CD4-positive, alpha-beta T cell treated with Interleukin-4 for 1 hour (primary cell): Measurements from ENCODE around the gene HOXD9.
A peak's percentile ranks its signal among the peaks of the same experiment; 100 is the strongest.

ENCODE experiments used
- DNase-seq, 2 donors: peaks; one replicate each; pipeline ENCODE4 v3.0.0-alpha.2; 2020 to 2022

The HOXD9 gene

DNA sequence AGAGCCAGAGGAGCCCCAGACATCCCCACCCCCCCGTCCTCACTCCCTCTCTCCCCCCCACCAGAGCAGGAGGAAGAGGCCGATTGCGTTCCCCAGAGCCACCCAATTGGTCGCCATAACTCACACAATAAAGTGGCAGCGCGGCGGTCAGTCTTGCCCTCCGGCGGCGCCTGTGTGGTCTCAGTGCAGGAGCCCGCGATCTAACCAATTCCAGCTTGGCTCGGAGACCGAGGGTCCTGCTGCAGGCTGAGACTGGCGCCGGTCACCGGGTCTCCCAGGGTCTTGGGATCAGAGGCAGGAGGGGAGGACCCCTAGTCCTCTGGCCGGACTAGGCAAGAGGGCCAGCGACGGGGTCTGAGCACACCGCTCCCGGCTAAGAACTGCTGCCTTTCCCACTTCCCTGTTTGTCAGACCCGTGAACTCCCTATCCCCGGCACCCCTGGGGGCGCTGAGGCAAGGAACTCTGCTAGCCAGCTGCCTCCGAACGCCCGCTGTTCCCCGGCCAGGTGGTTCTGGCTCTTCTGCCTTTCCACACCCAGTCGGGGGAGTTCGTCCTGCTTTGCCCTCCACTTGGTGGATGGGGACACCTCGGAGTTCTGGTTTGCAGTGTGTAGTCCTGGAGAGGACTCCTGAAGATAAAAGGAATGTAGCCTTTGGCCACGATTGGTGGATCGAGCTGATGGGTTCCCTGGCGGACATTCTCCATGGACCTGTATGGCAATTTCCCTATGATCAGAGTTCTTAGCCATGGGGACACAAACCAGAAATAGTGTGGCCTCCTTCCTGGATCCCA, 24.0 kb upstream of the HOXD9 start:
- DNase-seq, result peak in 1 of 2 donors; percentile 6

DNA sequence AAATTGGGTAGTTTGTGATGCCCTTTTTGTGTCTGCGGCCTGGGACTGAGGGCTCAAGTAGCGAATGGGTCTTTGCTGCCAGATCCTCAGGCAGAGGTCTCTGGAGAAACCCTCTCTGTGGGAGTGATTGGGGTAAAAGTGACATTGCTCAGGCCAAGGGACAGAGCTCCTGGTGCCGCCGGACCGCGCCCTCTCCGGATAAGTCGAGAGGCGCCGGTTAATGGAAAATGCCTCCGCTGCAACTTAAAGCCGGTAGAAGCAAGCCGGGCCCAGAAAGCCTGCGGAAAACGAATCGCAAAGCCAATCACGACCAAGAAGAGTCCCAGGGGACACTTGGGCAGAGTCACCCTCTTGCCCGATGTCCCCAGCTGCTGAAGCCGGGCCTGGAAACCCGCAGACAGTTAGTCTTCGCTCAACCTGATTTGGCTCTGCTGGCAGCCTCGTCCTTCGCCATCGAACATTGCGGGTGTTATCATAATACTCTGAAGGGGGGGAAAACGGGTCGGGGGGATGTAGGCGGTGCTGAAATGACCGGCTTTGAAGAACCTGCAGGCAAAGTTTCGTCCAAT, 23.3 kb upstream of the HOXD9 start:
- DNase-seq, result peak in 1 of 2 donors; percentile 2

GRCh38 chr2:176099728-176100546, 22.6 kb upstream of the HOXD9 start, which contains the start of gene HOXD12:
TSS of gene HOXD12 (plus strand) at chr2:176099795. CDS start at chr2:176099802, 7 bp downstream.
- DNase-seq, result peak in 1 of 2 donors; percentile 1

- DNase-seq, result peak in 1 of 2 donors; percentile 0
Observed at GRCh38 chr2:176100547-176101140, 21.9 kb upstream of the HOXD9 start.

GRCh38 chr2:176101216-176101830, 21.2 kb upstream of the HOXD9 start:
- DNase-seq, result peak in 1 of 2 donors; percentile 1

GRCh38 chr2:176101842-176102241, 20.7 kb upstream of the HOXD9 start:
- peak in 1 of 2 donors; percentile 2 for DNase-seq

GRCh38 chr2:176102309-176102866, 20.1 kb upstream of the HOXD9 start:
- no peak for DNase-seq

DNA sequence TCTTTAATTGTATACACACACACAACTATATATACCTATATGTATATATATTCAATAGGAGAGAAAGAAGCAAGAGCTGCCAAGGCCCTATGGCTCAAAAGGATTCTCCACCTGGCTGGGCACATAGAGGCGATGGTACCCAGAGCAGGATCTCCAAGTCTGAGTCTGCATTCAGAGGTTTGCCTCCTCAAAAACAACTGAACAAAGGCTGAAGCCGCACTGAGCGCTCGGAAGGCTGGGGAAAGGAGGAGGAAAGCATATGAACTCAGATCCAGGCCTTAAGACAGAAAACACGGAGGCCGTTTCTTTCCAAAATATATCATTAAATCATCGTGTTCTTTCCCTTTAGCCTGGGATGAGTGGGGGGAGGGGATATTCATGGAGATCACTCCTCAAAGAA, 19.3 kb upstream of the HOXD9 start:
- no peak for DNase-seq

DNA sequence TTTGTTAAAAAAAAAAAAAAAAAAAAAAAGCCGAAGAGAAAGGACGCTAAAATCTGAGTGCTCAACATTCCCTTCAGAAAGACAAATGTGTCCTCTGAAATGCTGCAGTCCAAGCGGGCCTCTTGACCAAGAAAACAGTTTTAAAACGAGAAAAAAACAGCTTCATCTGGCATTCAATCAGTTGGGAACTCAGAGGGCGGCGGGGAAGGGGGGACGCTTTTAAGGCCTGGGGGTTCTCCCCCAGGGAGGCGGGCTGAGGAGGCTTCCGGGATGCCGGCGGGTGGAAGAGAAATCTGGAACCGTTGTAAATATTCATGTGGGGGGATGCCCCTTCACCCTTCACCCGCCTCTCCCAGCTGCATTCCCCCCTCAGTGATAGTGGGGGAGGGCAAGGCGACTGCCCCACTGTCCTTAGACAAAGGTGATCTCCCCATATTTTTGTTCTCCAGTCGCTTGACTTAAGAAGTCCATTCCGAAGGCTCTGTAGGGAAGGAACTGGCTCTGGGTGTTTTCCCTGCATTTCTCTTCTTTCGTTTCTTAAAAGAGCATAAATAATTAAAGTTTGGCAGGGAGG, 18.7 kb upstream of the HOXD9 start:
- peak in 1 of 2 donors; percentile 2 for DNase-seq

DNA sequence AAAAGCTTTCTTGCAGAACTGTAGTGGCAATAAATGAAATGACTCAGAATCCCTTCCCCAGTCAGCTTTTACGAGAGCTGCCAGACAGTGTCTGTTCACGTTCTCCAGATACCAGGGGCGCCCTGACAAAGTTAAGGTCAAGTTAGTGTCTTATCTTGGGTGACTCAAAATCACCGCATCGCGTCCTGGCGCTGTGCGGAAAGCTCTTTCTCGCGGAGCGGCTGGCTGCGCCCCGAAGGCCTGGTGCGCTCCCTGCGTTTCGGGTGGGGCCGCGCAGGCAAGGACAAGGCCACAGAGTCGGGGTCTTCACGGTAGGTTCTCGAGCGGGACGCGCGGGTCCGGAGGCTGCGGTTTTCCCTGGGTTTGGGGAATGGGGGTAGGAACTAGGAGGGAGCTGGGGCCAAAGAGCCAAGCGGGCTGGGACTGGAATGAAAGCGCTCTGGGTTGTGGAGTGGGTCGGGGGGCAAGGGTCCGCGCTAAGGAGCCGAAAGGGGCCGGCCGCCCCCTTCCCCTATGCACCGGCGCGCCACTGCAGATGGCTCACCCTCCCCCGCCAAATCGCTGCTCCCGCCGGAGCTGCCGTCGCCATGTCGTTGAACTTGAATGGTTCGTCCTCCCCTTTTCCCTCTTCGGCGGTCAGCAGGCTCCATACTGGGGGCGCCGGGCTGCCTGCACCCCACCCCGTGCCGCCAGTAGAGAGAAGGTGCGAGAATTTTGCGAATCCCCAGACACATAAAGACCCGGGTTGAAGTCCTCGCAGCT, 18.0 kb upstream of the HOXD9 start:
- peak in 1 of 2 donors; percentile 5 for DNase-seq

DNA sequence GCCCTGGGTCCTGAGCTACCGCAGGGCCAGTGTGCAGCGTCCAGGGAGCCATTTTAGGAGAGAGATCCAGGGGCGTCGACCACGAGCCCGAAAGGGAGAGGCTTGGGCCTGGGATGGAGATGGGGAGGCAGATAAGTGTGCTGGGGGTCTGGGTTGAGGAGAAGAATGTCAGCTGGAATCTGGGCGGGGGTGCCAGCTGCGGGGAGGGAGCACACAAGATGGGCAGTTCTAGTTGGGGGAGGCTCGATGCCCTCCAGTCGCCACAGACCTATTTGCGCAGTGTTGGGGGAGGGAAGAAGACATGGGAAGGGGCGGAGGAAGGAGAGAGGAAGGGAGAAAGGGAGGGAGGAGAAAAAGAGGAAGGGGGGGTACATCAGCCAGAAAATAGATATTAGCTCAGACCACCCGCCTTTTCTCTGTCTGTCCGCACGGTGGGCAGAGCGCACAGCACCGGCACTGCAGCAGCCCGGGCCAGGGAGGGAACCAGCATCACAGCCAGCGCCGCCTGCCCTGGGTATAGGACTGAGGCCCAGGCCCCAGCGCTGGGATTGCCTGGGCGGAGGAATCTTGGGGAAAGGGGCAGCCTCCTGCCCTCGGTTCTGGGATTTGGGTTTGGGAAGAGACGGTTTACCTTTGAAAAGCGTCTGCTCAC, 17.3 kb upstream of the HOXD9 start:
- peak in 1 of 2 donors; percentile 5 for DNase-seq

- no peak for DNase-seq
Observed at GRCh38 chr2:176105730-176106580, 16.6 kb upstream of the HOXD9 start.

DNA sequence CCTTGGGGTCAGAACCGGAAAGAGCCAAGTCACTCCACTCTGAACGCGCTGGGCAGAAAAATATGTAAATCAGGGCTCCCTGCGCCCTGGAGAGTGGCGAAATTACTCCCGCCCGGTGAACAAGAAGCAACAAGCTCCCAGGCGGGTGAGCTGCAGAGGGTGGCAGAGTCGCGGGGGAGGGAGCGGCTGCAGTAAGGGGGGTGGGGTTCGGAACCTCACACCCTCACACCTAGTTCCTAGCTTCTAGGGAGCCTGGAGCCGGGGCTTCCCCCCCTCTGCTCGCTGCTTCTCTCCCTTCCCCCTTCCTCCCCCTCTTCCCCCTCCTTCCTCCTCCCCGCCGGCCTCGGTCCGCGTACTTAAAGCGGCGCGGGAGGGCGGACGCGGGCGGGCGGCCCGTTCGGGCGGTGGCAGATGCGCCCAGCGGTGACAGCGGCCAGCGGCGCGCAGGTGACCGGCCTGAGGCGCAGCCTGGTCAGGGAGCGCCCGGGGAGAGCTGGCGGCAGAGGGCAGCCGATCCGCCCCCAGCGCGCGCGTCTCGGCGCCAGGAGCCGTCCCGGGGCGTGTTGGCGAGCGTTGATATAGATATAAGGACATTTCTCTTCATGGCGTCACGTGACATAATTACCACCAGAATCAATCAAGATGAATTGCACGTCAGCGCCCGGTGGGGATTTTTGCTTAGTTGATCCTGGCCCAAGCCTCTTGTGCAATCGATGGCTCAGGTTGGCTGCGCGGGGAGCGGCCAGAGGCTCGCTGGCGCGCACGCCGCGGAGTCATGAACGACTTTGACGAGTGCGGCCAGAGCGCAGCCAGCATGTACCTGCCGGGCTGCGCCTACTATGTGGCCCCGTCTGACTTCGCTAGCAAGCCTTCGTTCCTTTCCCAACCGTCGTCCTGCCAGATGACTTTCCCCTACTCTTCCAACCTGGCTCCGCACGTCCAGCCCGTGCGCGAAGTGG, 15.7 kb upstream of the HOXD9 start, which contains the start of gene HOXD11:
TSS of gene HOXD11 (plus strand) at position 700 of the 959 bp plus-strand sequence. CDS start at position 776, 76 bp downstream.
- no peak for DNase-seq

DNA sequence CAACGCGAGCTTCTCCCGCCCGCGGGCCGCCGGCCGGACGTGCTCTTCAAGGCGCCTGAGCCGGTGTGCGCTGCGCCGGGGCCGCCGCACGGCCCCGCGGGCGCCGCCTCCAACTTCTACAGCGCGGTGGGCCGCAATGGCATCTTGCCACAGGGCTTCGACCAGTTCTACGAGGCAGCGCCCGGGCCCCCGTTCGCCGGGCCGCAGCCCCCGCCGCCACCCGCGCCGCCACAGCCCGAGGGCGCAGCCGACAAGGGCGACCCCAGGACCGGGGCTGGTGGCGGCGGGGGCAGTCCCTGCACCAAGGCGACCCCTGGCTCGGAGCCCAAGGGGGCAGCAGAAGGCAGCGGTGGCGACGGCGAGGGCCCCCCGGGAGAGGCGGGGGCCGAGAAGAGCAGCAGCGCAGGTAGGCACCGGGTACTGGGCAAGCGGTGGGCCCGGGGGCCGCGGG, 14.8 kb upstream of the HOXD9 start:
- DNase-seq, result no peak

GRCh38 chr2:176109192-176109901, 13.2 kb upstream of the HOXD9 start:
- no peak for DNase-seq

DNA sequence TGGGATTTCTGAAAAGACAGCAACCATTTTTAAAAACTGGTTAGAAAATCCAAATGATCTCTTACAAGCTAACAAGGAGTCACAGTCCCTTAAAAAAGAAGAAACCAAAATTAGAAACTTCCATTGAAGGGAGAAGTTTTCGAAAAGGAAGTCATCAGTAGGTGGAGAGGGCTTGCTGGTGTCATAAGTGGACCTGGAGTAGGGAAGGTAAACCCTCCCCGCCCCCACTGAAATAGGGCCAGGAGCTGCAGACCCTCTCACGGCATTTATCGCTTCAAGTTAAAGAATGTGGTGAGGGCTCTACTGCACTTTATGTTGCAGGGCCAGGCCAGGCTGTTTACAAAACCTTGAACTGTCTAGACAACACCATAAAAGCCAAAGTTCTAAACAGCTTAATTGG, 12.6 kb upstream of the HOXD9 start:
- DNase-seq, result no peak
